Measurements from ENCODE around the gene S100P. TPM values are rescaled to one million over a fixed set of nuclear protein-coding genes. Genes with fewer than 3 reads are reported as not detected.

Gene S100P
- total and polyA plus RNA-seq, 2 of the 4 experiments (the other 2 are of a cell fraction): not detected

GRCh38 chr4:6702761-6703160 lies 9.1 kb downstream of the S100P start:
- H3K23ac ChIP-seq (ENCODE audit: low read depth, low read length): no peak overlapping the region
- H3K4me3 ChIP-seq (ENCODE audit: insufficient read depth, low read depth, low read length): no peak overlapping the region
- no peak overlapping the region for H2BK20ac ChIP-seq (ENCODE audit: low read depth, low read length)
- no peak overlapping the region for H3K18ac ChIP-seq (ENCODE audit: low read depth, low read length)
- no peak overlapping the region for H2BK15ac ChIP-seq (ENCODE audit: low read depth, low read length)
- H3K9me1 ChIP-seq (ENCODE audit: insufficient read depth, low read length): peaks cover 16% of the 10 kb centered on the region
- no peak overlapping the region for H2AFZ ChIP-seq (replicated peaks; ENCODE audit: low read length, poor library complexity)
- peaks cover 11% of the 10 kb centered on the region for H3K36me3 ChIP-seq (ENCODE audit: control insufficient read depth, insufficient read depth, low read length)
- H2AK9ac ChIP-seq (replicated peaks; ENCODE audit: low read depth, low read length, poor library complexity): no peak overlapping the region
- peaks cover 28% of the 10 kb centered on the region; the same call in 1 of the 2 replicates for H4K20me1 ChIP-seq (ENCODE audit: insufficient read depth, low read length)
- no peak overlapping the region for H3K27ac ChIP-seq (ENCODE audit: insufficient read depth, low read length)
- in situ Hi-C loops (cut with MboI; ENCODE audit: low sequenced_read_pairs) (no loop called here), intact Hi-C loops (cut with micrococcal nuclease) (no loop called here), dilution Hi-C loops (cut with HindIII; ENCODE audit: low sequenced_read_pairs, unreplicated experiment) (no loop called here)
- no peak for ATAC-seq (ENCODE audit: low read depth)
- H2AK5ac ChIP-seq (ENCODE audit: low read depth, low read length): no peak overlapping the region
- TF ChIP-seq NFE2L2 (IDR thresholded peaks at IDR 0.05; ENCODE audit: low read depth, low read length) (no peak), ELK1 (IDR thresholded peaks at IDR 0.05; ENCODE audit: borderline replicate concordance, low read depth, low read length) (no peak), CEBPB (IDR thresholded peaks at IDR 0.05; ENCODE audit: low read depth, low read length) (no peak), RCOR1 (IDR thresholded peaks at IDR 0.05; ENCODE audit: insufficient replicate concordance, low read length) (no peak)
- no peak overlapping the region for H4K8ac ChIP-seq (ENCODE audit: low read depth in 2 of 2, low read length in 2 of 2)
- no peak for DNase-seq
- ChIA-PET CTCF (no interaction called here), POLR2A (ENCODE audit: unreplicated experiment) (no interaction called here)
- no peak overlapping the region for H2BK120ac ChIP-seq (ENCODE audit: low read depth, low read length)
- peaks cover 43 to 59% of the 10 kb centered on the region in 2 experiments for H3K79me1 ChIP-seq (ENCODE audit: low read depth in 1 of 2, low read length in 2 of 2)
- H4K91ac ChIP-seq (ENCODE audit: insufficient read depth, low read depth, low read length): no peak overlapping the region
- no peak overlapping the region for H4K5ac ChIP-seq (ENCODE audit: low read depth, low read length)
- H2BK5ac ChIP-seq (ENCODE audit: low read depth, low read length, poor library complexity, severe bottlenecking): no peak overlapping the region
- no peaks in the 10 kb centered on the region for H3K27me3 ChIP-seq (ENCODE audit: control insufficient read depth, insufficient read depth, low read length)
- H3K14ac ChIP-seq (replicated peaks; ENCODE audit: low read depth, low read length): no peak overlapping the region
- H3K4ac ChIP-seq (ENCODE audit: low read depth, low read length): no peak overlapping the region
- no CpG with 5 or more reads among the region's 1 CpG for WGBS, 2 experiments (ENCODE audit: extremely low coverage in 2 of 2, insufficient read length in 1 of 2)
- peaks cover 2% of the 10 kb centered on the region; the same call in 1 of the 2 replicates for H3K9me3 ChIP-seq (ENCODE audit: control insufficient read depth, insufficient read depth, low read length)
- H3K9ac ChIP-seq (ENCODE audit: low read depth, low read length): no peak overlapping the region
- no TSS peak for BruUV-seq (replicated peaks)
- no peak overlapping the region for H3K4me2 ChIP-seq (ENCODE audit: low read depth, low read length)
- no peak overlapping the region for H3K56ac ChIP-seq (ENCODE audit: extremely low read depth, insufficient read depth, low read length)
- H3K4me1 ChIP-seq (ENCODE audit: control insufficient read depth, insufficient read depth, low read length): peaks cover 7% of the 10 kb centered on the region; the same call in 1 of the 2 replicates
